ENCODE measurements around the gene TMCC2.

The TMCC2 gene

GRCh38 chr1:205220421-205220820 lies 7.3 kb upstream of the TMCC2 start:
- ATAC-seq (ENCODE audit: low read depth) = no peak

GRCh38 chr1:205224736-205225135 lies 3.0 kb upstream of the TMCC2 start:
- Histone ChIP-seq H3K36me3 (ENCODE audit: low read depth) (no peaks in the 10 kb centered on the region), H3K4me1 (ENCODE audit: insufficient read depth, poor library complexity, severe bottlenecking) (peaks cover 19% of the 10 kb centered on the region), H3K9me3 (ENCODE audit: severe bottlenecking) (no peaks in the 10 kb centered on the region), H3K27ac (ENCODE audit: poor library complexity, severe bottlenecking) (no peak overlapping the region), H3K4me3 (ENCODE audit: severe bottlenecking) (no peak overlapping the region), H3K27me3 (ENCODE audit: insufficient read depth, poor library complexity, severe bottlenecking) (no peaks in the 10 kb centered on the region)
- DNase-seq (ENCODE audit: low spot score) = no peak
- TF ChIP-seq CTCF (IDR thresholded peaks at IDR 0.05; ENCODE audit: poor library complexity, severe bottlenecking) = no peak
- no peak for ATAC-seq (ENCODE audit: low read depth)

More at GRCh38 chr1:205220421-205220820, 7.3 kb upstream of the TMCC2 start:
- no peaks in the 10 kb centered on the region for H3K4me1 ChIP-seq (ENCODE audit: insufficient read depth, poor library complexity, severe bottlenecking)
- DNase-seq (ENCODE audit: low spot score) = no peak
- no peak overlapping the region for H3K27ac ChIP-seq (ENCODE audit: poor library complexity, severe bottlenecking)
- H3K4me3 ChIP-seq (ENCODE audit: severe bottlenecking) = no peak overlapping the region
- no peaks in the 10 kb centered on the region for H3K36me3 ChIP-seq (ENCODE audit: low read depth)
- TF ChIP-seq CTCF (IDR thresholded peaks at IDR 0.05; ENCODE audit: poor library complexity, severe bottlenecking) = no peak
- H3K9me3 ChIP-seq (ENCODE audit: severe bottlenecking) = no peaks in the 10 kb centered on the region
- H3K27me3 ChIP-seq (ENCODE audit: insufficient read depth, poor library complexity, severe bottlenecking) = no peaks in the 10 kb centered on the region

- Histone ChIP-seq H3K9me3 (ENCODE audit: severe bottlenecking) (no peaks in the 10 kb centered on the region), H3K36me3 (ENCODE audit: low read depth) (no peaks in the 10 kb centered on the region), H3K4me3 (ENCODE audit: severe bottlenecking) (no peak overlapping the region), H3K4me1 (ENCODE audit: insufficient read depth, poor library complexity, severe bottlenecking) (peaks cover 19% of the 10 kb centered on the region), H3K27ac (ENCODE audit: poor library complexity, severe bottlenecking) (peak overlapping the region; percentile 76), H3K27me3 (ENCODE audit: insufficient read depth, poor library complexity, severe bottlenecking) (no peaks in the 10 kb centered on the region)
- TF ChIP-seq CTCF (IDR thresholded peaks at IDR 0.05; ENCODE audit: poor library complexity, severe bottlenecking) = no peak
- DNase-seq (ENCODE audit: low spot score) = no peak
- peak; percentile 16 for ATAC-seq (ENCODE audit: low read depth)
These were observed 1.6 kb upstream of the TMCC2 start for GRCh38 chr1:205225901-205226765.

- TF ChIP-seq CTCF (IDR thresholded peaks at IDR 0.05; ENCODE audit: poor library complexity, severe bottlenecking) = no peak
- peak overlapping the region; percentile 76 for H3K27ac ChIP-seq (ENCODE audit: poor library complexity, severe bottlenecking)
- peaks cover 19% of the 10 kb centered on the region for H3K4me1 ChIP-seq (ENCODE audit: insufficient read depth, poor library complexity, severe bottlenecking)
- H3K4me3 ChIP-seq (ENCODE audit: severe bottlenecking) = peak overlapping the region; percentile 50
- no peaks in the 10 kb centered on the region for H3K36me3 ChIP-seq (ENCODE audit: low read depth)
- no peaks in the 10 kb centered on the region for H3K27me3 ChIP-seq (ENCODE audit: insufficient read depth, poor library complexity, severe bottlenecking)
- ATAC-seq (ENCODE audit: low read depth) (peak; percentile 35), DNase-seq (ENCODE audit: low spot score) (no peak)
- no peaks in the 10 kb centered on the region for H3K9me3 ChIP-seq (ENCODE audit: severe bottlenecking)
These were observed 720 bp upstream of the TMCC2 start for GRCh38 chr1:205226868-205227583.

Measured in RWPE2 (cell line).